T-helper 1 cell treated with Interleukin-12 subunit alpha and Interleukin-12 subunit beta and Interleukin-4 antibody, amounts not matched to agents 30 μg/mL and 1 μg/mL, for 36 hours (primary cell): ENCODE measurements around the gene TTC16.

Experiments used
- H3K27ac Mint-ChIP-seq: one replicate; pipeline ENCODE4 v1.8.0; 2021; ENCODE audit warnings: mild to moderate bottlenecking, mixed read lengths
- H3K27me3 Mint-ChIP-seq: one replicate; pipeline ENCODE4 v1.8.0; 2021; ENCODE audit warnings: low read depth, mixed read lengths
- H3K36me3 Mint-ChIP-seq: one replicate; pipeline ENCODE4 v1.8.0; 2021; ENCODE audit warnings: low read depth, mixed read lengths
- H3K4me1 Mint-ChIP-seq: one replicate; pipeline ENCODE4 v1.8.0; 2021; ENCODE audit warnings: low read depth, mixed read lengths
- H3K4me3 Mint-ChIP-seq: one replicate; pipeline ENCODE4 v1.8.0; 2021; ENCODE audit warnings: mild to moderate bottlenecking, moderate library complexity, mixed read lengths
- H3K9me3 Mint-ChIP-seq: one replicate; pipeline ENCODE4 v1.8.0; 2021; ENCODE audit warnings: mixed read lengths

Gene TTC16

GRCh38 chr9:127708952-127709587, 6.8 kb upstream of the TTC16 start:
- Mint-ChIP-seq H3K9me3 (peaks cover 3% of the 10 kb centered on the region), H3K27ac (no peak overlapping the region), H3K4me1 (peaks cover 12% of the 10 kb centered on the region), H3K4me3 (no peak overlapping the region), H3K27me3 (no peaks in the 10 kb centered on the region), H3K36me3 (no peaks in the 10 kb centered on the region)

- Mint-ChIP-seq H3K27ac (no peak overlapping the region), H3K4me3 (no peak overlapping the region)
Measured at GRCh38 chr9:127710204-127710783, 5.6 kb upstream of the TTC16 start.

GRCh38 chr9:127711226-127711701, 4.6 kb upstream of the TTC16 start:
- Mint-ChIP-seq H3K36me3 (no peaks in the 10 kb centered on the region), H3K27ac (no peak overlapping the region), H3K4me3 (no peak overlapping the region), H3K4me1 (peaks cover 19% of the 10 kb centered on the region), H3K27me3 (no peaks in the 10 kb centered on the region), H3K9me3 (peaks cover 3% of the 10 kb centered on the region)

More at GRCh38 chr9:127710204-127710783, 5.6 kb upstream of the TTC16 start:
- Mint-ChIP-seq H3K36me3 (no peaks in the 10 kb centered on the region), H3K27me3 (no peaks in the 10 kb centered on the region), H3K4me1 (peaks cover 12% of the 10 kb centered on the region), H3K9me3 (peaks cover 3% of the 10 kb centered on the region)

- no peaks in the 10 kb centered on the region for H3K36me3 Mint-ChIP-seq
- peaks cover 20% of the 10 kb centered on the region for H3K4me1 Mint-ChIP-seq
- H3K27ac Mint-ChIP-seq = no peak overlapping the region
- peaks cover 3% of the 10 kb centered on the region for H3K9me3 Mint-ChIP-seq
- H3K27me3 Mint-ChIP-seq = no peaks in the 10 kb centered on the region
- no peak overlapping the region for H3K4me3 Mint-ChIP-seq
Measured at GRCh38 chr9:127711831-127712274, 4.0 kb upstream of the TTC16 start.

GRCh38 chr9:127712371-127712770, 3.5 kb upstream of the TTC16 start:
- H3K27ac Mint-ChIP-seq = no peak overlapping the region
- H3K36me3 Mint-ChIP-seq = no peaks in the 10 kb centered on the region
- H3K9me3 Mint-ChIP-seq = peaks cover 3% of the 10 kb centered on the region
- H3K4me3 Mint-ChIP-seq = peak overlapping the region; percentile 16
- H3K4me1 Mint-ChIP-seq = peaks cover 20% of the 10 kb centered on the region
- H3K27me3 Mint-ChIP-seq = no peaks in the 10 kb centered on the region

GRCh38 chr9:127712867-127713266, 3.0 kb upstream of the TTC16 start:
- Mint-ChIP-seq H3K4me3 (peak overlapping the region; percentile 16), H3K36me3 (no peaks in the 10 kb centered on the region), H3K4me1 (peaks cover 17% of the 10 kb centered on the region), H3K9me3 (peaks cover 3% of the 10 kb centered on the region), H3K27ac (no peak overlapping the region), H3K27me3 (no peaks in the 10 kb centered on the region)

- Mint-ChIP-seq H3K36me3 (no peaks in the 10 kb centered on the region), H3K4me3 (peak overlapping the region; percentile 73), H3K9me3 (no peaks in the 10 kb centered on the region), H3K4me1 (peaks cover 16% of the 10 kb centered on the region), H3K27me3 (no peaks in the 10 kb centered on the region), H3K27ac (no peak overlapping the region)
Measured at GRCh38 chr9:127714020-127714750, 1.7 kb upstream of the TTC16 start.

GRCh38 chr9:127714951-127715469, 869 bp upstream of the TTC16 start:
- no peaks in the 10 kb centered on the region for H3K27me3 Mint-ChIP-seq
- peak overlapping the region; percentile 97 for H3K27ac Mint-ChIP-seq
- H3K4me1 Mint-ChIP-seq = peaks cover 20% of the 10 kb centered on the region
- H3K4me3 Mint-ChIP-seq = peak overlapping the region; percentile 98
- no peaks in the 10 kb centered on the region for H3K36me3 Mint-ChIP-seq
- H3K9me3 Mint-ChIP-seq = no peaks in the 10 kb centered on the region

GRCh38 chr9:127716412-127716811, 533 bp downstream of the TTC16 start:
- H3K9me3 Mint-ChIP-seq = no peaks in the 10 kb centered on the region
- H3K36me3 Mint-ChIP-seq = no peaks in the 10 kb centered on the region
- no peaks in the 10 kb centered on the region for H3K27me3 Mint-ChIP-seq
- peak overlapping the region; percentile 98 for H3K4me3 Mint-ChIP-seq
- no peak overlapping the region for H3K27ac Mint-ChIP-seq
- peaks cover 14% of the 10 kb centered on the region for H3K4me1 Mint-ChIP-seq

GRCh38 chr9:127717766-127718165, 1.9 kb downstream of the TTC16 start:
- H3K36me3 Mint-ChIP-seq = no peaks in the 10 kb centered on the region
- H3K9me3 Mint-ChIP-seq = no peaks in the 10 kb centered on the region
- H3K4me1 Mint-ChIP-seq = peaks cover 14% of the 10 kb centered on the region
- no peaks in the 10 kb centered on the region for H3K27me3 Mint-ChIP-seq
- no peak overlapping the region for H3K4me3 Mint-ChIP-seq
- no peak overlapping the region for H3K27ac Mint-ChIP-seq

GRCh38 chr9:127720031-127720864, 4.4 kb downstream of the TTC16 start:
- H3K27me3 Mint-ChIP-seq = no peaks in the 10 kb centered on the region
- no peaks in the 10 kb centered on the region for H3K36me3 Mint-ChIP-seq
- H3K9me3 Mint-ChIP-seq = no peaks in the 10 kb centered on the region
- H3K4me1 Mint-ChIP-seq = peaks cover 14% of the 10 kb centered on the region
- H3K27ac Mint-ChIP-seq = peak overlapping the region; percentile 21
- H3K4me3 Mint-ChIP-seq = peak overlapping the region; percentile 26

- Mint-ChIP-seq H3K27me3 (no peaks in the 10 kb centered on the region), H3K9me3 (no peaks in the 10 kb centered on the region), H3K27ac (no peak overlapping the region), H3K4me3 (no peak overlapping the region), H3K36me3 (no peaks in the 10 kb centered on the region), H3K4me1 (peaks cover 12% of the 10 kb centered on the region)
Measured at GRCh38 chr9:127720865-127721227, 5.0 kb downstream of the TTC16 start.

- peaks cover 6% of the 10 kb centered on the region for H3K4me1 Mint-ChIP-seq
- no peaks in the 10 kb centered on the region for H3K36me3 Mint-ChIP-seq
- H3K27ac Mint-ChIP-seq = no peak overlapping the region
- no peak overlapping the region for H3K4me3 Mint-ChIP-seq
- H3K9me3 Mint-ChIP-seq = no peaks in the 10 kb centered on the region
- H3K27me3 Mint-ChIP-seq = no peaks in the 10 kb centered on the region
Measured at GRCh38 chr9:127721391-127721821, 5.5 kb downstream of the TTC16 start.
